ENCODE measurements around the gene ADCY10. TPM values are rescaled to one million over a fixed set of nuclear protein-coding genes. Genes with fewer than 3 reads are reported as not detected.

The ADCY10 gene
- total and polyA plus RNA-seq, 2 of the 8 experiments (the other 6 are each of a cell fraction or from before 2014, with no cell fraction given), result 0.02 TPM; not detected in 1

DNA sequence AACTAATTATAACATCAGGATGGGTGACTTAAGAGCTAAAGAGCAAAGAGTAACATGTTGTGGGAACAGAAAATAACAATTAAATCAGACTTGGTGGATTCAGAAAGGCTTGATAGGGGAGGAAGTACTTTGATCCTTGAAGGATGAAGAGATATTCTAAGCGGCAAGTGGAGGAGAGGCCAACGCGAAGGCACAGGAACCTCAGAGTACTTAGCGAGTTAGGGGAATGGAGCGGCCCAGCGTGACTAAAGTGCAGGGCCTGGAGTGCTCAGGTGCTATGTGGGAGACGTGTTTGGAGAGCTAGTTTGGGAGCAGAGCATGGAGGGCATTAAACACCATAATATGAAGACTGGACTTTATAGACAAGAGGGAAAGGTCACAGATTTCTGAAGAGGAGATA lies 64.3 kb downstream of the ADCY10 start (continued):
- no peak for TF ChIP-seq ASH2L (IDR thresholded peaks at IDR 0.05; ENCODE audit: low read length)
- TF ChIP-seq, protein P1, sequence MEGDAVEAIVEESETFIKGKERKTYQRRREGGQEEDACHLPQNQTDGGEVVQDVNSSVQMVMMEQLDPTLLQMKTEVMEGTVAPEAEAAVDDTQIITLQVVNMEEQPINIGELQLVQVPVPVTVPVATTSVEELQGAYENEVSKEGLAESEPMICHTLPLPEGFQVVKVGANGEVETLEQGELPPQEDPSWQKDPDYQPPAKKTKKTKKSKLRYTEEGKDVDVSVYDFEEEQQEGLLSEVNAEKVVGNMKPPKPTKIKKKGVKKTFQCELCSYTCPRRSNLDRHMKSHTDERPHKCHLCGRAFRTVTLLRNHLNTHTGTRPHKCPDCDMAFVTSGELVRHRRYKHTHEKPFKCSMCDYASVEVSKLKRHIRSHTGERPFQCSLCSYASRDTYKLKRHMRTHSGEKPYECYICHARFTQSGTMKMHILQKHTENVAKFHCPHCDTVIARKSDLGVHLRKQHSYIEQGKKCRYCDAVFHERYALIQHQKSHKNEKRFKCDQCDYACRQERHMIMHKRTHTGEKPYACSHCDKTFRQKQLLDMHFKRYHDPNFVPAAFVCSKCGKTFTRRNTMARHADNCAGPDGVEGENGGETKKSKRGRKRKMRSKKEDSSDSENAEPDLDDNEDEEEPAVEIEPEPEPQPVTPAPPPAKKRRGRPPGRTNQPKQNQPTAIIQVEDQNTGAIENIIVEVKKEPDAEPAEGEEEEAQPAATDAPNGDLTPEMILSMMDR (IDR thresholded peaks at IDR 0.05; ENCODE audit: control extremely low read depth in 1 of 3, insufficient read depth in 1 of 3, low read depth in 1 of 3, low read length in 3 of 3), result no peak
